HG02623 (cell line): ENCODE measurements around the gene UGT1A5.

ENCODE experiments used
- ATAC-seq: cut with Tn5 transposase; IDR thresholded peaks from one replicate; pipeline ENCODE4 v1.9.1; 2021; ENCODE audit warnings: moderate library complexity; ENCODE audit not compliant: unreplicated experiment

UGT1A5 gene

GRCh38 chr2:233803994-233804393 lies 91.3 kb downstream of the UGT1A5 start:
- ATAC-seq, result no peak

- ATAC-seq, result no peak
Observed at GRCh38 chr2:233807215-233807865, 94.6 kb downstream of the UGT1A5 start.

- no peak for ATAC-seq
Observed at GRCh38 chr2:233807966-233808935, 95.5 kb downstream of the UGT1A5 start.

GRCh38 chr2:233810385-233810784 lies 97.7 kb downstream of the UGT1A5 start:
- ATAC-seq, result no peak

DNA sequence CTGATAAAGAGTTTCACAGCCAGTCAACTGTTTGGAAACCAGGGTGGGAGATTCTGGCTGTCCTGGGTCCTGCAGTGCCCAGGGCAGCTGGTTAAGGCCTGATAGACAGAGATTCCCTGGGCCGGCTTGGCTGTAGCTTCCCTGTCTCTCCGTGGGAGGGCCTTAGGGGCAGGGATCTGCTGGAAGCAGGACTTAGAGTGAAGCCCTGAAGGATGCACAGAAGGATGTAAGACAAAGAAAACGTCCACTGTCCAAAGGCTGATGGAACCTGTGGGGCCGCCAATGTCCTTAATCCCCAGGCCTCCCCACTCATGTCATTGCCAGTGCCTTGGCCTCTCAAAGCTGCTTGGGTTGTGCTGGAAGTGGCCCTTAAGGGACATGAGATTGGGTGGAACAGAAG lies 98.4 kb downstream of the UGT1A5 start:
- no peak for ATAC-seq

GRCh38 chr2:233811732-233812131 lies 99.0 kb downstream of the UGT1A5 start:
- no peak for ATAC-seq

DNA sequence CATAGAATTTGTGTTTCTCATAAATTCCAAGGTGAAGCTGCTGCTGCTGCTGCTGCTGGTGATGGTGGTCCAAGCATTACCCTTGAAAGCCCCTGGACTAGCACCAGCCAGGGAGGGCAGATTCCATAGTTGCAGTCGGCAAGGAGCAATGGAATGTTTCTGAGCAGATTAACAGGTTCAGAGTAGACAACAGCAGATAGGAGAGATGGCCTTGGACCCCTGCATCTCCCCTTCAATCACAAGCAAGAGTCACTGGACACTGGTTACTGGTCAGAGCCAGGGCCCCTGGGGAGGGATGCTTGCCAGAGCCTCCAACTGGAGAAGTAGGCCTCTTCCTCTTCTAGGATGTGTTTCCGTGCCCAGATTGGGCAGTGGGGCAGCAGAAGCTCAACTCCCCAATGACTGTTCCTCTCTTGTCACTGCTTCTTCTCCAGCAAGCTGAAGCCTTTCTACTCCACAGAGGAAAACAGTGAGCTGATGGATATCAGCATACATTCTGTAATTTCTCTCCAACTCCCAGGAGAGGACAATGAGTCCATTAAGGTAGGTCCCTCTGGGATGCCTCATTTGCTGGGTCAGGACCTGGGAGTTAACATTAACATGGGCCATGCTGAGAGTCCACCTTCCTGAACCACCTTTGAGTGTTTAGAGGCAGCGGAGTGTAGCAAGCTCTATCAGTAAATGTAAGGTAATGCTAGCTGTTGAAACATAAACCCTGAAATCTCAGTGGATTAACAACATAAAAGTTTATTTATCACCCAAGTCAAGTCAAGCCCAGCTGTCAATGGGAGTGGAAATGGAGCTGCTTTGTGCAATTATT lies 100.7 kb downstream of the UGT1A5 start:
- ATAC-seq, result no peak

- no peak for ATAC-seq
Observed at GRCh38 chr2:233814056-233814835, 101.5 kb downstream of the UGT1A5 start.

- ATAC-seq, result no peak
Observed at GRCh38 chr2:233815861-233816260, 103.2 kb downstream of the UGT1A5 start.

- no peak for ATAC-seq
Observed at GRCh38 chr2:233816334-233816733, 103.6 kb downstream of the UGT1A5 start.

GRCh38 chr2:233816771-233817170 lies 104.1 kb downstream of the UGT1A5 start:
- ATAC-seq, result no peak

GRCh38 chr2:233817361-233817911 lies 104.7 kb downstream of the UGT1A5 start:
- no peak for ATAC-seq

DNA sequence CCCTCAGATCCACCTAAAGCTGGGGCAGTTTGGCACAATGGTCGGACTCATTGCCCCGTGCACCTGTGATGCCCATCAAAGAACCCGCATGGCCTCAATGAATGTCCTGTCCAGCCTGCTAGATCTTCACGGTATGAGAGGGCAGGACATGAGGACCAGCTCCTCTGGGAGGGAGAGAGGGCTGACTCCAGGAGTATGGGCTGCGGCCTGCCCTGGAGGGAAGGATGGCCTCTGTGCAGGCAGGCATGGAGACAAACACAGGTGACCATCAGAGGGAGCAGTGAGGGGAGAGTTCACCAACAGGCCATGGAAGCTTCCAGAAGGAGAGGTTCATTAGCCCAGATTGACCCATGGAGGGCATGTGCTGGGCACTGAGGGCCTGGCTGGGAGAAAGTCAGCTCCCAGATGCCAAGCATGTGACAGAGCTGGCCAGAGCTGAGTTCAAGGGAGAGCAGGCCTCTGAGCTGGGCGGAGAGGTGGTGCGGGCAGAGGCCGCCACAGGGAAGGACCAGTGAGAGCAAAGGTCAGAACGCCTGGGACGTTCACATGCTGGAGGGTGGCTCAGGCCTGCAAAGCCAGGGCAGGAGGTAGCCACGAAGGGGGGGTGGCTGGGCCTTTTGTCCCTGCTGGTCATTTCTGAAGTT lies 105.4 kb downstream of the UGT1A5 start:
- no peak for ATAC-seq

DNA sequence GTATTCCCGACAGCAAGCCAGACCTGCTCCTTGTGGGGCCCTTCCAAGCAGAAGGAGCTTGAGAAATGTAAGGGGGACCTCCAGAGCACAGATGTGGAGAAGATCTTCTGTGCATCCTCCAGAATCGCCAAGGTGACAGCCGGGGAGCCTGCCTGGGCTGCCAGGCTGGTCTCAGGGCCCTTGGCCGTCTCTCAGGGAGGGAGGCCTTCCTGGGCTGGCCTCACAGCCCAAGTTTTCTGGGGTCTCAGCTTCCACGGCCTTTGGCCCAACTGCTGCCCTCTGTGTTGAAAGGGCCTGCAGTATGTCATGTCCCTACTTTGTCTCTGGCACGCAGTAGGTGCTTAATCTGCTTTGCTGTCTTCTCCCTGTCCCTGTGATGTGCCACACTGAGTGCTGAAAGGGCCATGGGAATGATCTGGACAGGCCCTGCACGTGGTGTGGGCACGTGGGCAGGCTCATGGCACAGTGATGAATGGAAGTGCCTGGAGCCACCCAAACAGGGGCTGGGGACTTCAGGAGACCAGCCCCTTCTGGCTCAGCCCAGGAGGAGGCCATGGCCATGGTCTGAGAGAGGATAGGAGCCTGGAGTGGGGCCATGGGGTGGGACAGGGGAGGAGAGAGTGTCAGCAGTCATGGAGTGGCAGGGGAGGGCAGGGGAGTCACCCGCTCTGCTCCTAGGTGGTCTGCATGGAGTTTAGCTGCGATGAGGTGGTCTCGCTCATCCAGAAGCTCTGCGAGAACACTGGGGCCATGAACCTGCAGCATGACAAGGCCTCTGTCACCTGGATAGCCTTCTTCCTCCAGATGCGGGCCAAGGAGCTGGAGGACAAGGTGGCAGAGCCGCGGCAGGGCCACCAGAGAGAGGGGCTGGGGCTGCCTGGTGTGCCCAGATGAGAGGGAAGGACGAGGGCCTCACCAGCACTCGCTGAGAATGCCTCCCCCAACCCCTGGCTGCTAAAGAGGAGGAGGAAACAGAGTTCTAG lies 106.2 kb downstream of the UGT1A5 start:
- no peak for ATAC-seq

DNA sequence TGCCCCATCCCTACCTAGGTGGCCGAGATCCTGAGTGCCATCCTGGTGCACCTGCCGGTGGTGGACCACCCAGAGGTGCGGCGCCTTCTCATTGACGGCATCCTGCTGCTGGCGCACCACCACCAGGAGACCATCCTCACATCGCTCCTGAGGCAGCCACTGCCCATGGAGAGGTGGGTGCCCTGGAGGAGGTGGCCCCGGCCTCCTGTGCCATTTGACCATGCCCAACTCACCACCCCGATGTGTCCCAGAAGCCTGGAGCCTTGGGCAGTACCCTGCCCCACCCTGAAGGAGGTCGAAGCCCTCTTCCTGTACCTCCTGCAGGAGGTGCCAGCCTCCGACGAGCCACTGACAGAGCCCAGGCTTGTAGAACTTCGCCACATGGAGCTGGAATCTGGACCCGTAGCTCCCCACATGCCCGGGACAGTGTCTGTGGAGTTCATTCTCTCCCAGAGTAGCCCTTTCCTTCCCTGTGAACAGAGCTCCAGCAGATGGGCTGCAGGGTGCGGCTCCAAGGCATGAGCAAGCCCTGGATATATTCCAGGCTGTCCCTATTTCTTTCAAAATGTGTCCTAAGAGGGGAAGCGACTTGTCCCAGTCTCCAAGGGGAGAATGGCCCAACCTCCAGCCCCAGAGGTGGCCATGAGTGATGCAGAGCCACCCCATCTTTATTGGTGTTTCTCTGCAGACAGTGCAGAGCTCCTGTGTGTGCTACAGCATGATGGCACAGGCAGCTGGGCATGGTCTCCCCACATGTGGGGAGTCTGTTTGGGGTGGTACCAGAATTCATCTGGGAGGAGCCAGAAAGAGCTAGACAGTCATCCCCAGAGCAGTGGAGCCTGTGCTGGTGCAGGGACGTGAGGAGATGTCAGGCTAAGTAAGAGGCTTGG lies 107.4 kb downstream of the UGT1A5 start:
- no peak for ATAC-seq

DNA sequence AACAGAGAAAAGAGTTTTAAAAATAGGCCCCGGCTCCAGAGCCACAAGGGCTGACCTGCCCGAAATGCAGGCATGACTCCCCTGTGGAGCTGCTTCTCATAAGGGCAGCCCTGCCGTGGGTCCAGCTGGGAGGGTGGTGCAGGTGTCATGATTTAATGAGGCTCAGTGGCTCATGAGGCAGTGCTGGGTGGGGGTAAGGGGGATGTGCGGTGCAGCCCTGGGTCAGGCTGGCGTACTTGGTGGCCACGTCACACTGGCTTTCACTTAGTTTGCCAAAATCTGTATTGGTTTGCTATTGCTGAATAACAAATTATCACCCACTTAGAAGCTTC lies 108.0 kb downstream of the UGT1A5 start:
- ATAC-seq, result no peak

DNA sequence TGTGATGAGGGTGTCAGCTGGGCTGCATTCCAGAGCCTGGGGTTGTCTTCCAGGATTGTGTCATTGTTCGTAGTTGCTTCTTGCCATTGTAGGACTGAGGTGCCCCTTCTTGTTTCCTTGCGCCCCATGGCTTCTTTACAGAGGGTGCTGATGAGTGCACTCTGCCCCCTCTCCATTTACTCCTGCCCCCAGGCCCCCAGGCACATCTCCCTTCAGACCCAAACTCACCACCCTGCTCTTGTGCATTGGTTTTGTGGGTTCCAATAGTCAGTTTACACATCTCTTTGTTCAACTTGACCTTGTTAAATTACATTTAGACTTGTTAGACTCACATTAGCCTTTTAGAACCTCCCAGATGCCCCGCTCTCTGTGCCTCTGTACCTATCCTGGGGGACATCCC lies 108.5 kb downstream of the UGT1A5 start:
- ATAC-seq, result no peak

- no peak for ATAC-seq
Observed at GRCh38 chr2:233821709-233822100, 109.0 kb downstream of the UGT1A5 start.
